Hematopoietic multipotent progenitor cell treated with erythropoietin and hydrocortisone succinate and interleukin-3 and kit ligand, for 17 days (in vitro differentiated cells): ENCODE data around the gene CCNY.
"Not testable (repeated sequence)": the region's sequence is repeated elsewhere in the genome, so short reads cannot be mapped to it uniquely, and the experiment has no call there.

Experiments used
- DNase-seq: peaks from one replicate; pipeline ENCODE4 v3.0.0-alpha.2; 2015; ENCODE audit warnings: low spot score

The CCNY gene

GRCh38 chr10:35406003-35406630 is 69.8 kb downstream of the CCNY start:
- not testable (repeated sequence) for DNase-seq

GRCh38 chr10:35407696-35408095 is 71.4 kb downstream of the CCNY start:
- DNase-seq = not testable (repeated sequence)

- no peak for DNase-seq
Observed at GRCh38 chr10:35409094-35409582, 72.8 kb downstream of the CCNY start.

- no peak for DNase-seq
Observed at GRCh38 chr10:35409808-35410207, 73.5 kb downstream of the CCNY start.

- no peak for DNase-seq
Observed at GRCh38 chr10:35412003-35412723, 75.9 kb downstream of the CCNY start.

GRCh38 chr10:35412900-35413491 is 76.7 kb downstream of the CCNY start:
- no peak for DNase-seq

GRCh38 chr10:35413985-35414861 is 77.9 kb downstream of the CCNY start:
- DNase-seq = no peak

- DNase-seq = no peak
Observed at GRCh38 chr10:35415505-35415904, 79.2 kb downstream of the CCNY start.

- DNase-seq = no peak
Observed at GRCh38 chr10:35416619-35417312, 80.5 kb downstream of the CCNY start.

- DNase-seq = no peak
Observed at GRCh38 chr10:35417313-35417625, 81.0 kb downstream of the CCNY start.

GRCh38 chr10:35417795-35418194 is 81.5 kb downstream of the CCNY start:
- no peak for DNase-seq

GRCh38 chr10:35418580-35418979 is 82.3 kb downstream of the CCNY start:
- DNase-seq = not testable (repeated sequence)

- no peak for DNase-seq
Observed at GRCh38 chr10:35420044-35420443, 83.7 kb downstream of the CCNY start.

GRCh38 chr10:35420827-35421552 is 84.7 kb downstream of the CCNY start:
- DNase-seq = no peak

GRCh38 chr10:35421553-35422178 is 85.4 kb downstream of the CCNY start:
- no peak for DNase-seq

- no peak for DNase-seq
Observed at GRCh38 chr10:35422228-35422627, 85.9 kb downstream of the CCNY start.

- no peak for DNase-seq
Observed at GRCh38 chr10:35423505-35424306, 87.4 kb downstream of the CCNY start.

- no peak for DNase-seq
Observed at GRCh38 chr10:35424680-35425285, 88.5 kb downstream of the CCNY start.

- no peak for DNase-seq
Observed at GRCh38 chr10:35425595-35425994, 89.3 kb downstream of the CCNY start.
